T-cell (primary cell): Measurements from ENCODE around the gene MAOB. TPM values are rescaled to one million over a fixed set of nuclear protein-coding genes. Genes with fewer than 3 reads are reported as not detected.
"Not testable (repeated sequence)": the region's sequence is repeated elsewhere in the genome, so short reads cannot be mapped to it uniquely, and the experiment has no call there.

Experiments
- ATAC-seq, 4 experiments: fragments of 200-7000 bp in 3 of 4; fragments of 150-1000 bp in 1 of 4; cut with Tn5 transposase; replicated peaks in 1 of 4; 1 replicate in 3 of 4; 2 replicates in 1 of 4; pipeline ENCODE4 v1.10.0; 2021; ENCODE audit warnings: moderate library complexity in 3 of 4, mild to moderate bottlenecking in 2 of 4, moderate number of reproducible peaks in 1 of 4
- CTCF ChIA-PET, 2 donors: fragments of 300-600 bp; sonication (Branson Sonifier 250); formaldehyde crosslinking; loops; one replicate each; lab custom pipeline; 2022; ENCODE audit warnings: antibody characterized with exemption in 2 of 2; lab: Charles Lee
- POLR2A ChIA-PET, 2 donors: fragments of 300-600 bp; sonication (Branson Sonifier 250); formaldehyde crosslinking; loops; one replicate each; lab custom pipeline; 2022; ENCODE audit warnings: antibody characterized with exemption in 2 of 2; lab: Charles Lee
- DNase-seq, 35 experiments: peaks; one replicate each; pipeline versions ENCODE4 v3.0.0 to v3.0.0-alpha.2; 2013 to 2023
- H3K27ac ChIP-seq: one replicate; pipeline ENCODE4 v1.5.1; 2013; ENCODE audit warnings: low read length
- H3K27me3 ChIP-seq, 2 experiments: replicated peaks in 1 of 2; 1 replicate in 1 of 2; 2 replicates in 1 of 2; pipeline versions ENCODE4 v1.6.1 to v1.7.0; 2013; ENCODE audit warnings: low read length in 1 of 2, mixed read lengths in 1 of 2; ENCODE audit not compliant: control insufficient read depth in 2 of 2, insufficient read depth in 2 of 2; ENCODE audit errors: extremely low read depth in 1 of 2
- H3K36me3 ChIP-seq, 2 donors: 1 replicate in 1 of 2; 2 replicates in 1 of 2; pipeline versions ENCODE4 v1.6.1 to v1.7.0; 2013; ENCODE audit warnings: low read length in 1 of 2; ENCODE audit not compliant: control insufficient read depth in 2 of 2, insufficient read depth in 1 of 2; ENCODE audit errors: extremely low read depth in 1 of 2
- H3K4me1 ChIP-seq, 2 experiments: 1 replicate in 1 of 2; 2 replicates in 1 of 2; pipeline versions ENCODE4 v1.6.1 to v1.7.0; 2013; ENCODE audit warnings: low read length in 2 of 2, mixed read lengths in 1 of 2; ENCODE audit not compliant: insufficient read depth in 2 of 2, control insufficient read depth in 1 of 2; ENCODE audit errors: extremely low read depth in 1 of 2
- H3K4me3 ChIP-seq, 2 donors: 1 replicate in 1 of 2; 2 replicates in 1 of 2; pipeline versions ENCODE4 v1.5.1 to v1.7.0; 2013; ENCODE audit warnings: mild to moderate bottlenecking in 2 of 2, low read length in 1 of 2, moderate library complexity in 1 of 2; ENCODE audit not compliant: control insufficient read depth in 1 of 2; ENCODE audit errors: extremely low read depth in 1 of 2
- H3K9me3 ChIP-seq: 2 replicates; pipeline ENCODE4 v1.7.0; 2013
- H3K27ac Mint-ChIP-seq, 2 donors: one replicate each; pipeline ENCODE4 v1.8.0; 2020 to 2021; ENCODE audit warnings: mild to moderate bottlenecking in 2 of 2, mixed read lengths in 2 of 2
- H3K27me3 Mint-ChIP-seq, 2 donors: one replicate each; pipeline ENCODE4 v1.8.0; 2021 to 2022; ENCODE audit warnings: mixed read lengths in 2 of 2
- H3K36me3 Mint-ChIP-seq: one replicate; pipeline ENCODE4 v1.8.0; 2021; ENCODE audit warnings: mixed read lengths
- H3K4me1 Mint-ChIP-seq, 3 donors: one replicate each; pipeline ENCODE4 v1.8.0; 2020 to 2022; ENCODE audit warnings: mixed read lengths in 3 of 3, mild to moderate bottlenecking in 1 of 3
- H3K4me3 Mint-ChIP-seq, 3 donors: one replicate each; pipeline ENCODE4 v1.8.0; 2020 to 2022; ENCODE audit warnings: mild to moderate bottlenecking in 3 of 3, mixed read lengths in 3 of 3, moderate library complexity in 3 of 3
- H3K9me3 Mint-ChIP-seq, 3 donors: one replicate each; pipeline ENCODE4 v1.8.0; 2020 to 2022; ENCODE audit warnings: mixed read lengths in 3 of 3
- WGBS: methylation state at CpG from one replicate; pipeline ENCODE4 v1.1.5; 2013; ENCODE audit warnings: missing lambda C conversion rate; ENCODE audit not compliant: insufficient coverage; 5-methylcytosine and 5-hydroxymethylcytosine counted together
- total RNA-seq, 35 experiments: library from RNA in 6 of 35; stranded (reverse) in 6 of 35; fragments of 120-200 nt in 1 of 35; gene quantifications; one replicate each; pipeline versions ENCODE4 v1.2.1 to v1.2.4 and lab custom pipeline; 2013 to 2026

The MAOB gene
- total RNA-seq, 5 donors from 2014 or later (not counting 1 experiment from before 2014, with no cell fraction given): 0.13 to 0.20 (median 0.16) TPM; not detected in 2

- Mint-ChIP-seq H3K4me3 (no peak overlapping the region), H3K4me1 (no peaks in the 10 kb centered on the region), H3K27me3 (peaks cover 0 to 36% of the 10 kb centered on the region in 2 donors), H3K9me3 (no peaks in the 10 kb centered on the region), H3K27ac (no peak overlapping the region), H3K36me3 (no peaks in the 10 kb centered on the region)
- Histone ChIP-seq H3K36me3 (no peaks in the 10 kb centered on the region), H3K9me3 (no peaks in the 10 kb centered on the region), H3K27ac (no peak overlapping the region), H3K4me1 (no peaks in the 10 kb centered on the region), H3K27me3 (no peaks in the 10 kb centered on the region), H3K4me3 (no peak overlapping the region)
- ChIA-PET POLR2A (no interaction called here), CTCF (no interaction called here)
- WGBS: no CpG with 5 or more reads among the region's 7 CpGs
- no peak for ATAC-seq
- no peak for DNase-seq
Observed at GRCh38 chrX:43731086-43731485, 151.2 kb downstream of the MAOB start.

DNA sequence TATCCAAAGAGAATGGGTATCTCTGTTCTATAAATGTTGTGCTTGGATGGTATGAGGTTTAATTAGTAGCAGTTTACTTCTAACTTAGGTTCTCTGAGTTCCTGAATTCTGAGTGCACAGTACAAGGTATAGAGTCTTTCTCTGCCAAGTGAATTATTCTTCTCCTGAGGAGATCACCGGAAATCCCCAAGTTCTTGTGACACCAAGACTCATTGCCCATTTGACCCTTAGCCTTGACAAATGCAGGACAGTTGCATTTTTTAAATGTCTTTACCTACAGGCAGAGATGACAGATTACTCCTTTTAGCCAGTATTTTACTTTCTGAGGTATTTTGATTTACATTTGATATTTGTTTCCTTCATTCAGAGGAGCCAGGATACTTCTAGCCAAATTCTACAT is 153.3 kb downstream of the MAOB start:
- Mint-ChIP-seq H3K9me3 (no peaks in the 10 kb centered on the region), H3K27ac (no peak overlapping the region), H3K36me3 (no peaks in the 10 kb centered on the region), H3K4me3 (no peak overlapping the region), H3K27me3 (peaks cover 0 to 33% of the 10 kb centered on the region in 2 donors), H3K4me1 (no peaks in the 10 kb centered on the region)
- DNase-seq: no peak
- CTCF ChIA-PET: no interaction called here
- WGBS: 100% methylated on average over 1 of the region's 1 CpG
- Histone ChIP-seq H3K4me1 (no peaks in the 10 kb centered on the region), H3K27me3 (no peaks in the 10 kb centered on the region), H3K9me3 (no peaks in the 10 kb centered on the region), H3K4me3 (no peak overlapping the region), H3K36me3 (no peaks in the 10 kb centered on the region), H3K27ac (no peak overlapping the region)
- no peak for ATAC-seq
- POLR2A ChIA-PET: no interaction called here

DNA sequence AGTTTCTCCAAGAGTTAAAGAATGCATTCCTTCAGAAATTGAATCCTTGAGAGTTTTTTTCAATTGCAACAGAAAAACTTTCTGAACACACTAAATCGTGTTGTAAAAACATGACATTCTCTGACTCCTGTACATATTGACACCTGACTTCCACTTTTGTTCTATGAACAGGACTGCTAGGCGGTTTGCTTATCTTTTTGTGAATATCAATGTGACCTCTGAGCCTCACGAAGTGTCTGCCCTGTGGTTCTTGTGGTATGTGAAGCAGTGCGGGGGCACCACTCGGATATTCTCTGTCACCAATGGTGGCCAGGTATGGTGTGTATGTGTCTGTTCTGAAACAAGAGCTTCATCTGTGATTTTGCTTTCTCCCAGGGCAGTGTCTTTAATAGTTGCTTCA is 154.2 kb downstream of the MAOB start:
- Histone ChIP-seq H3K27me3 (no peaks in the 10 kb centered on the region), H3K9me3 (no peaks in the 10 kb centered on the region), H3K27ac (no peak overlapping the region), H3K4me3 (no peak overlapping the region), H3K4me1 (no peaks in the 10 kb centered on the region), H3K36me3 (no peaks in the 10 kb centered on the region)
- H3K27ac Mint-ChIP-seq: no peak overlapping the region
- no peak for DNase-seq
- H3K9me3 Mint-ChIP-seq: no peaks in the 10 kb centered on the region
- peaks cover 0 to 27% of the 10 kb centered on the region in 2 donors for H3K27me3 Mint-ChIP-seq
- no CpG with 5 or more reads among the region's 5 CpGs for WGBS
- no peaks in the 10 kb centered on the region for H3K4me1 Mint-ChIP-seq
- H3K4me3 Mint-ChIP-seq: no peak overlapping the region
- POLR2A ChIA-PET: no interaction called here
- CTCF ChIA-PET: no interaction called here
- no peaks in the 10 kb centered on the region for H3K36me3 Mint-ChIP-seq
- ATAC-seq: no peak

DNA sequence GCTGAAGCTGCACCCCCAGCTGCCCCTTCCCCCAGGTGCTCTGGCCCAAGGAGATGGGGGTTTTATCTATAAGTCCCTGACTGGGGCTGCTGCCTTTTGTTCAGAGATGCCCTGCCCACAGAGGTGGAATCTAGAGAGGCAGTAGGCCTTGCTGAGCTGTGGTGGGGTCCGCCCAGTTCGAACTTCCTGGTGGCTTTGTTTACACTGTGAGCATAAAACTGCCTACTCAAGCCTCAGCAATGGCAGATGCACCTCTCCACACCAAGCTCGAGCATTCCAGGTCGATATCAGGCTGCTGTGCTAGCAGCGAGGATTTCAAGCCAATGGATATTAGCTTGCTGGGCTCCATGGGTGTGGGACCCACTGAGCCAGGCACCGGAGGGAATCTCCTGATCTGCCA is 155.0 kb downstream of the MAOB start:
- H3K27ac ChIP-seq, H3K9me3 Mint-ChIP-seq, DNase-seq, H3K36me3 ChIP-seq, POLR2A ChIA-PET, H3K27ac Mint-ChIP-seq, H3K4me1 Mint-ChIP-seq, H3K4me1 ChIP-seq, H3K36me3 Mint-ChIP-seq, H3K4me3 Mint-ChIP-seq, H3K4me3 ChIP-seq, ATAC-seq, H3K9me3 ChIP-seq, CTCF ChIA-PET, H3K27me3 ChIP-seq: not testable (repeated sequence)
- peaks cover 0 to 27% of the 10 kb centered on the region in 2 donors for H3K27me3 Mint-ChIP-seq
- WGBS: no CpG with 5 or more reads among the region's 6 CpGs

- H3K36me3 ChIP-seq, CTCF ChIA-PET, H3K27ac ChIP-seq, H3K27ac Mint-ChIP-seq, H3K9me3 ChIP-seq, POLR2A ChIA-PET, H3K4me1 Mint-ChIP-seq, H3K4me3 ChIP-seq, DNase-seq, H3K4me1 ChIP-seq, H3K36me3 Mint-ChIP-seq, H3K4me3 Mint-ChIP-seq, H3K9me3 Mint-ChIP-seq, H3K27me3 ChIP-seq, ATAC-seq: not testable (repeated sequence)
- 43% methylated on average over 1 of the region's 5 CpGs for WGBS
- H3K27me3 Mint-ChIP-seq: peaks cover 0 to 17% of the 10 kb centered on the region in 2 donors
Observed at GRCh38 chrX:43725227-43725626, 157.0 kb downstream of the MAOB start.

DNA sequence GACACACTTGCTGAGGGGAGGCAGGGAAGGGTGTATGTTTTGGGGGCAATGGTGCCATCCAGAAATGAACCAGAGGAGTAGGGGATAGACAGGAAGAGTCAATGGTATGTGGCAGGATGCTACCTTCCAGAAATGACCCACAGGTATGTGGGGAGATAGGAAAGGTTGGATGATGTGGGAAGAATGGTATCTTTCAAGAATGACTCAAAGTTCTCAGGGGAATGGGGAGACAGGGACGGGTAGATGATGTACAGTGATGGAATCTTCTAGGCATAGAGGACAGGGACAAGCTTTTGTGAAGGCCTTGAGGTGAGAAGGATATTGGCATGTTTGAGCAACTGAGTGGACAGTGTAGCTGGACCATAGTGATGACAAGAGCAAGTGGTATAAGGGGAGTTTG is 161.3 kb downstream of the MAOB start:
- CTCF ChIA-PET: interaction anchor here in 1 of 2 donors (0.5 kb wide), 1 partner anchor 1031 kb away, joined by 4 read pairs; no protein-coding TSS in a partner anchor
- WGBS: 80% methylated on average over 1 of the region's 1 CpG
- Mint-ChIP-seq H3K27me3 (no peaks in the 10 kb centered on the region), H3K9me3 (no peaks in the 10 kb centered on the region), H3K4me1 (no peaks in the 10 kb centered on the region), H3K36me3 (no peaks in the 10 kb centered on the region), H3K27ac (no peak overlapping the region), H3K4me3 (no peak overlapping the region)
- ATAC-seq (no peak), DNase-seq (no peak)
- H3K4me1 ChIP-seq: no peaks in the 10 kb centered on the region
- no peaks in the 10 kb centered on the region for H3K27me3 ChIP-seq
- no peaks in the 10 kb centered on the region for H3K36me3 ChIP-seq
- H3K27ac ChIP-seq: no peak overlapping the region
- H3K9me3 ChIP-seq: no peaks in the 10 kb centered on the region
- H3K4me3 ChIP-seq: no peak overlapping the region
- POLR2A ChIA-PET: no interaction called here

DNA sequence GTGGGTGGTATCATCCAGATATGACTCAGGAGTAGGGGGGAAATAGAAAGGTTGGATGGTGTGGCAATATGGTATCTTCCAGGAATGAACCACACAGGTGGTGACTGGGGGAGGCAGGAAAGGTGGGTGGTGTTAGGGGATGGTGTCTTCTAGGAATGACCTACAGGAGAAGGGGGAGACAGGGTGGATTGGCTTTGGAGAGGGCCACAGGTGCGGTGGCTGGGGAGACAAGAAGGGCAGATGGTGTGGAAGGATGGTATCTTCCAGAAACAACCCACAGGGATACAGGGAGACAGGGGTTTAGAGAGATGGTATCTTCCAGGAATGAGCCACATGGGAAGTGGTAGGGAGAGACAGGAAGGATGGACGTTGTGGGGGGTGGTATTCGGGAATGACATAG is 162.2 kb downstream of the MAOB start:
- WGBS: 50% methylated on average over 2 of the region's 3 CpGs
- H3K27ac ChIP-seq: no peak overlapping the region
- POLR2A ChIA-PET: no interaction called here
- Mint-ChIP-seq H3K27ac (no peak overlapping the region), H3K4me1 (no peaks in the 10 kb centered on the region), H3K4me3 (no peak overlapping the region), H3K36me3 (no peaks in the 10 kb centered on the region), H3K27me3 (no peaks in the 10 kb centered on the region), H3K9me3 (no peaks in the 10 kb centered on the region)
- CTCF ChIA-PET: no interaction called here
- no peaks in the 10 kb centered on the region for H3K36me3 ChIP-seq
- H3K4me3 ChIP-seq: no peak overlapping the region
- H3K9me3 ChIP-seq: no peaks in the 10 kb centered on the region
- DNase-seq (no peak), ATAC-seq (no peak)
- H3K4me1 ChIP-seq: no peaks in the 10 kb centered on the region
- no peaks in the 10 kb centered on the region for H3K27me3 ChIP-seq
